Large intestine (tissue), 3 donors: ENCODE results near the gene P3H4. TPM values are rescaled to one million over a fixed set of nuclear protein-coding genes. Genes with fewer than 3 reads are reported as not detected.
A peak's percentile ranks its signal among the peaks of the same experiment; 100 is the strongest.
"Not testable (repeated sequence)": the region's sequence is repeated elsewhere in the genome, so short reads cannot be mapped to it uniquely, and the experiment has no call there.

Source experiments
- DNase-seq, 2 donors: peaks; one replicate each; pipeline versions ENCODE4 v3.0.0 to v3.0.0-alpha.2; 2013
- H3K27ac ChIP-seq: one replicate; pipeline ENCODE4 v1.5.1; 2013; ENCODE audit warnings: low read length
- H3K27me3 ChIP-seq: 2 replicates; pipeline ENCODE4 v1.6.1; 2013; ENCODE audit warnings: low read length; ENCODE audit not compliant: control insufficient read depth, insufficient read depth
- H3K36me3 ChIP-seq: 2 replicates; pipeline ENCODE4 v1.6.1; 2013; ENCODE audit warnings: low read length; ENCODE audit not compliant: control insufficient read depth, insufficient read depth
- H3K4me1 ChIP-seq: one replicate; pipeline ENCODE4 v1.6.1; 2013; ENCODE audit warnings: low read length; ENCODE audit not compliant: control insufficient read depth, insufficient read depth
- H3K4me3 ChIP-seq: one replicate; pipeline ENCODE4 v1.5.1; 2013; ENCODE audit warnings: low read length
- H3K9me3 ChIP-seq: one replicate; pipeline ENCODE4 v1.6.1; 2013; ENCODE audit warnings: mild to moderate bottlenecking, low read depth, low read length, moderate library complexity; ENCODE audit not compliant: control insufficient read depth
- WGBS: methylation state at CpG from one replicate; pipeline ENCODE4 v1.1.5; 2013; ENCODE audit warnings: low lambda C conversion rate; ENCODE audit not compliant: insufficient coverage; 5-methylcytosine and 5-hydroxymethylcytosine counted together
- polyA plus RNA-seq: library from polyadenylated mRNA; unstranded; fragments of 120-200 nt; gene quantifications from one replicate; pipeline ENCODE4 v1.2.1, GENCODE V29; 2013

Gene P3H4
- polyA plus RNA-seq, 1 donor, result 15.4 TPM

GRCh38 chr17:41779954-41780353, 31.8 kb downstream of the P3H4 start:
- DNase-seq, result no peak
- Histone ChIP-seq H3K4me3 (no peak overlapping the region), H3K27me3 (no peaks in the 10 kb centered on the region), H3K27ac (no peak overlapping the region), H3K4me1 (peaks cover 61% of the 10 kb centered on the region), H3K9me3 (no peaks in the 10 kb centered on the region), H3K36me3 (peaks cover 46% of the 10 kb centered on the region)
- WGBS, result no CpG with 5 or more reads among the region's 1 CpG

- Histone ChIP-seq H3K4me3 (no peak overlapping the region), H3K27me3 (no peaks in the 10 kb centered on the region), H3K9me3 (no peaks in the 10 kb centered on the region), H3K36me3 (peaks cover 51% of the 10 kb centered on the region), H3K27ac (peak overlapping the region; percentile 86), H3K4me1 (peaks cover 68% of the 10 kb centered on the region)
- peak; percentile 66 to 75 for DNase-seq
- WGBS, result no CpG with 5 or more reads among the region's 12 CpGs
These were observed 34.1 kb downstream of the P3H4 start for GRCh38 chr17:41777574-41778188.

GRCh38 chr17:41777157-41777573, 34.6 kb downstream of the P3H4 start:
- Histone ChIP-seq H3K27me3 (no peaks in the 10 kb centered on the region), H3K9me3 (no peaks in the 10 kb centered on the region), H3K4me1 (peaks cover 68% of the 10 kb centered on the region), H3K4me3 (no peak overlapping the region), H3K36me3 (peaks cover 51% of the 10 kb centered on the region), H3K27ac (peak overlapping the region; percentile 86)
- DNase-seq, result no peak
- WGBS, result no CpG with 5 or more reads among the region's 4 CpGs

- DNase-seq, H3K4me3 ChIP-seq, H3K27me3 ChIP-seq, H3K9me3 ChIP-seq: not testable (repeated sequence)
- Histone ChIP-seq H3K4me1 (peaks cover 68% of the 10 kb centered on the region), H3K36me3 (peaks cover 52% of the 10 kb centered on the region), H3K27ac (peak overlapping the region; percentile 95)
- no CpG with 5 or more reads among the region's 14 CpGs for WGBS
These were observed 35.4 kb downstream of the P3H4 start for GRCh38 chr17:41776262-41776900.

- WGBS, result no CpG with 5 or more reads among the region's 12 CpGs
- H3K27me3 ChIP-seq, result no peaks in the 10 kb centered on the region
- peak in 1 of 2 donors; percentile 52 for DNase-seq
These were observed 36.1 kb downstream of the P3H4 start for GRCh38 chr17:41775394-41776226.

GRCh38 chr17:41773731-41774193, 38.0 kb downstream of the P3H4 start:
- Histone ChIP-seq H3K27me3 (no peaks in the 10 kb centered on the region), H3K4me3 (no peak overlapping the region), H3K4me1 (peaks cover 69% of the 10 kb centered on the region), H3K27ac (peak overlapping the region; percentile 95), H3K36me3 (peaks cover 71% of the 10 kb centered on the region), H3K9me3 (peaks cover 2% of the 10 kb centered on the region)
- peak in 1 of 2 donors; percentile 39 for DNase-seq
- no CpG with 5 or more reads among the region's 8 CpGs for WGBS

More at GRCh38 chr17:41775394-41776226, 36.1 kb downstream of the P3H4 start:
- Histone ChIP-seq H3K9me3 (no peaks in the 10 kb centered on the region), H3K4me3 (no peak overlapping the region), H3K4me1 (peaks cover 69% of the 10 kb centered on the region), H3K27ac (peak overlapping the region; percentile 95), H3K36me3 (peaks cover 56% of the 10 kb centered on the region)

- Histone ChIP-seq H3K4me1 (peaks cover 67% of the 10 kb centered on the region), H3K36me3 (peaks cover 76% of the 10 kb centered on the region), H3K27ac (peak overlapping the region; percentile 95), H3K9me3 (peaks cover 4% of the 10 kb centered on the region), H3K27me3 (no peaks in the 10 kb centered on the region), H3K4me3 (peak overlapping the region; percentile 10)
- peak; percentile 97 to 99 for DNase-seq
- WGBS, result no CpG with 5 or more reads among the region's 12 CpGs
These were observed 38.6 kb downstream of the P3H4 start for GRCh38 chr17:41773190-41773588.

- Histone ChIP-seq H3K4me1 (peaks cover 62% of the 10 kb centered on the region), H3K4me3 (peak overlapping the region; percentile 10), H3K9me3 (peaks cover 4% of the 10 kb centered on the region), H3K27ac (peak overlapping the region; percentile 95), H3K27me3 (no peaks in the 10 kb centered on the region), H3K36me3 (peaks cover 76% of the 10 kb centered on the region)
- peak; percentile 50 to 86 for DNase-seq
- no CpG with 5 or more reads among the region's 19 CpGs for WGBS
These were observed 39.1 kb downstream of the P3H4 start for GRCh38 chr17:41772586-41773189.

- Histone ChIP-seq H3K4me1 (peaks cover 57% of the 10 kb centered on the region), H3K4me3 (no peak overlapping the region), H3K9me3 (peaks cover 4% of the 10 kb centered on the region), H3K36me3 (peaks cover 76% of the 10 kb centered on the region), H3K27me3 (no peaks in the 10 kb centered on the region), H3K27ac (peak overlapping the region; percentile 95)
- no CpG with 5 or more reads among the region's 4 CpGs for WGBS
- peak; percentile 85 to 92 for DNase-seq
These were observed 39.5 kb downstream of the P3H4 start for GRCh38 chr17:41772218-41772585.
